Mesenchymal stem cell (in vitro differentiated cells and primary cell): ENCODE measurements around the gene SLC12A6.

Source experiments
- DNase-seq: peaks from one replicate; pipeline ENCODE4 v3.0.0-alpha.2; 2013
- H2AFZ ChIP-seq: one replicate; pipeline ENCODE4 v1.6.1; 2013; ENCODE audit warnings: low read depth, mild to moderate bottlenecking, control low read depth, inconsistent platforms, low read length, moderate library complexity
- H2AK5ac ChIP-seq: 2 replicates; pipeline ENCODE4 v1.6.1; 2013; ENCODE audit warnings: low read length, moderate library complexity, mild to moderate bottlenecking, inconsistent platforms; ENCODE audit not compliant: severe bottlenecking
- H2BK120ac ChIP-seq: one replicate; pipeline ENCODE4 v1.6.1; 2013; ENCODE audit warnings: low read depth, mild to moderate bottlenecking, inconsistent platforms, low read length, moderate library complexity
- H2BK12ac ChIP-seq, 2 experiments: one replicate each; pipeline ENCODE4 v1.6.1; 2013; ENCODE audit warnings: inconsistent platforms in 2 of 2, low read length in 2 of 2, mild to moderate bottlenecking in 2 of 2, moderate library complexity in 2 of 2, control low read depth in 1 of 2
- H2BK15ac ChIP-seq: one replicate; pipeline ENCODE4 v1.6.1; 2013; ENCODE audit warnings: mild to moderate bottlenecking, low read depth, inconsistent platforms; ENCODE audit not compliant: poor library complexity, severe bottlenecking
- H2BK5ac ChIP-seq: 2 replicates; pipeline ENCODE4 v1.6.1; 2013; ENCODE audit warnings: low read depth, mild to moderate bottlenecking, low read length, control low read depth, inconsistent platforms; ENCODE audit not compliant: poor library complexity, severe bottlenecking
- H3K14ac ChIP-seq, 2 experiments: one replicate each; pipeline ENCODE4 v1.6.1; 2013; ENCODE audit warnings: inconsistent platforms in 2 of 2, low read length in 2 of 2, control low read depth in 1 of 2, mild to moderate bottlenecking in 1 of 2, moderate library complexity in 1 of 2
- H3K18ac ChIP-seq, 2 experiments: one replicate each; pipeline ENCODE4 v1.6.1; 2013; ENCODE audit warnings: inconsistent platforms in 2 of 2, low read length in 2 of 2, control low read depth in 1 of 2, low read depth in 1 of 2, mild to moderate bottlenecking in 1 of 2
- H3K23ac ChIP-seq, 2 experiments: one replicate each; pipeline ENCODE4 v1.6.1; 2013; ENCODE audit warnings: inconsistent platforms in 2 of 2, low read length in 2 of 2, mild to moderate bottlenecking in 2 of 2, moderate library complexity in 2 of 2, control low read depth in 1 of 2
- H3K27ac ChIP-seq: 2 replicates; pipeline ENCODE4 v1.5.1; 2013; ENCODE audit warnings: mild to moderate bottlenecking, moderate library complexity, low read length, control low read depth, inconsistent platforms; ENCODE audit not compliant: poor library complexity, severe bottlenecking
- H3K27me3 ChIP-seq, 2 experiments: 2 replicates each; pipeline versions ENCODE4 v1.6.1 to v1.7.0; 2013; ENCODE audit warnings: low read length in 2 of 2, mild to moderate bottlenecking in 2 of 2, moderate library complexity in 2 of 2, control low read depth in 1 of 2, inconsistent platforms in 1 of 2; ENCODE audit not compliant: control insufficient read depth in 1 of 2, insufficient read depth in 1 of 2
- H3K36me3 ChIP-seq, 2 experiments: 2 replicates each; pipeline versions ENCODE4 v1.6.1 to v1.7.0; 2013; ENCODE audit warnings: low read length in 2 of 2, control low read depth in 1 of 2, inconsistent platforms in 1 of 2, low read depth in 1 of 2, mild to moderate bottlenecking in 1 of 2; ENCODE audit not compliant: insufficient read depth in 2 of 2, control insufficient read depth in 1 of 2
- H3K4ac ChIP-seq, 2 experiments: one replicate each; pipeline ENCODE4 v1.6.1; 2013; ENCODE audit warnings: inconsistent platforms in 2 of 2, low read length in 2 of 2, mild to moderate bottlenecking in 2 of 2, moderate library complexity in 2 of 2, control low read depth in 1 of 2, low read depth in 1 of 2
- H3K4me1 ChIP-seq: 2 replicates; pipeline ENCODE4 v1.6.1; 2013; ENCODE audit warnings: low read depth, low read length, control low read depth; ENCODE audit not compliant: control insufficient read depth, insufficient read depth
- H3K4me2 ChIP-seq: 2 replicates; pipeline ENCODE4 v1.6.1; 2013; ENCODE audit warnings: low read length, mild to moderate bottlenecking, inconsistent platforms; ENCODE audit not compliant: poor library complexity, severe bottlenecking
- H3K4me3 ChIP-seq, 2 experiments: 2 replicates each; pipeline versions ENCODE4 v1.5.1 to v1.7.0; 2013; ENCODE audit warnings: low read length in 2 of 2, mild to moderate bottlenecking in 2 of 2, control low read depth in 1 of 2, low read depth in 1 of 2; ENCODE audit not compliant: insufficient read depth in 1 of 2
- H3K79me1 ChIP-seq: replicated peaks from 2 replicates; pipeline ENCODE4 v1.6.1; 2013; ENCODE audit warnings: mild to moderate bottlenecking, control low read depth, low read length, inconsistent platforms; ENCODE audit not compliant: poor library complexity, severe bottlenecking
- H3K9ac ChIP-seq: 2 replicates; pipeline ENCODE4 v1.7.0; 2013; ENCODE audit warnings: mild to moderate bottlenecking, low read length, moderate library complexity
- H3K9me3 ChIP-seq: 2 replicates; pipeline ENCODE4 v1.7.0; 2013; ENCODE audit warnings: mild to moderate bottlenecking, low read length; ENCODE audit not compliant: control insufficient read depth
- H4K8ac ChIP-seq: one replicate; pipeline ENCODE4 v1.6.1; 2013; ENCODE audit warnings: inconsistent platforms, mild to moderate bottlenecking, low read length, moderate library complexity
- H4K91ac ChIP-seq: one replicate; pipeline ENCODE4 v1.6.1; 2013; ENCODE audit warnings: mild to moderate bottlenecking, low read length, inconsistent platforms
- WGBS: methylation state at CpG from one replicate; pipeline ENCODE4 v1.1.7; 2013; ENCODE audit warnings: mixed read lengths; 5-methylcytosine and 5-hydroxymethylcytosine counted together

Gene SLC12A6

GRCh38 chr15:34280193-34280592 lies 57.4 kb downstream of the SLC12A6 start:
- H3K23ac ChIP-seq, result no peak overlapping the region
- no peak overlapping the region for H3K4ac ChIP-seq
- no peaks in the 10 kb centered on the region for H3K9me3 ChIP-seq
- no peaks in the 10 kb centered on the region for H3K4me1 ChIP-seq
- H3K4me3 ChIP-seq, result no peak overlapping the region
- no peaks in the 10 kb centered on the region for H3K27me3 ChIP-seq
- no peak overlapping the region for H2AFZ ChIP-seq
- no peak for DNase-seq
- no peak overlapping the region for H2AK5ac ChIP-seq
- H3K14ac ChIP-seq, result no peak overlapping the region
- H3K27ac ChIP-seq, result no peak overlapping the region
- no peak overlapping the region for H4K91ac ChIP-seq
- no peak overlapping the region for H2BK12ac ChIP-seq
- H2BK15ac ChIP-seq, result no peak overlapping the region
- H3K36me3 ChIP-seq, result no peaks in the 10 kb centered on the region
- 100% methylated on average over 2 of the region's 4 CpGs for WGBS
- H3K4me2 ChIP-seq, result no peak overlapping the region
- no peak overlapping the region for H3K9ac ChIP-seq
- no peak overlapping the region for H3K18ac ChIP-seq
- no peak overlapping the region for H2BK5ac ChIP-seq
- H2BK120ac ChIP-seq, result no peak overlapping the region
- peaks cover 2% of the 10 kb centered on the region for H3K79me1 ChIP-seq
- no peak overlapping the region for H4K8ac ChIP-seq

GRCh38 chr15:34279368-34279767 lies 58.2 kb downstream of the SLC12A6 start:
- no peak overlapping the region for H2AK5ac ChIP-seq
- no peak overlapping the region for H2BK120ac ChIP-seq
- no peak overlapping the region for H3K27ac ChIP-seq
- H3K23ac ChIP-seq, result no peak overlapping the region
- no peak overlapping the region for H2BK15ac ChIP-seq
- H3K79me1 ChIP-seq, result peaks cover 2% of the 10 kb centered on the region
- H4K91ac ChIP-seq, result no peak overlapping the region
- H4K8ac ChIP-seq, result no peak overlapping the region
- no peaks in the 10 kb centered on the region for H3K9me3 ChIP-seq
- no peak overlapping the region for H3K9ac ChIP-seq
- 78% methylated on average over 2 of the region's 2 CpGs for WGBS
- no peak overlapping the region for H3K4ac ChIP-seq
- no peaks in the 10 kb centered on the region for H3K4me1 ChIP-seq
- no peak overlapping the region for H2BK12ac ChIP-seq
- H3K14ac ChIP-seq, result no peak overlapping the region
- H3K4me2 ChIP-seq, result no peak overlapping the region
- no peak overlapping the region for H2BK5ac ChIP-seq
- H2AFZ ChIP-seq, result no peak overlapping the region
- no peaks in the 10 kb centered on the region for H3K36me3 ChIP-seq
- H3K18ac ChIP-seq, result no peak overlapping the region
- DNase-seq, result no peak
- no peaks in the 10 kb centered on the region for H3K27me3 ChIP-seq
- H3K4me3 ChIP-seq, result no peak overlapping the region

- WGBS, result 94% methylated on average over 1 of the region's 1 CpG
Observed at GRCh38 chr15:34275721-34276120, 61.9 kb downstream of the SLC12A6 start.

GRCh38 chr15:34275154-34275553 lies 62.4 kb downstream of the SLC12A6 start:
- no peak overlapping the region for H2AK5ac ChIP-seq

More at GRCh38 chr15:34275721-34276120, 61.9 kb downstream of the SLC12A6 start:
- Histone ChIP-seq H3K27me3 (no peaks in the 10 kb centered on the region), H3K4ac (no peak overlapping the region), H4K91ac (no peak overlapping the region), H3K9ac (no peak overlapping the region), H2AFZ (no peak overlapping the region), H3K79me1 (no peaks in the 10 kb centered on the region), H3K14ac (no peak overlapping the region), H3K9me3 (no peaks in the 10 kb centered on the region), H3K23ac (no peak overlapping the region), H2AK5ac (no peak overlapping the region), H3K27ac (no peak overlapping the region), H3K4me3 (no peak overlapping the region), H3K4me2 (no peak overlapping the region), H2BK15ac (no peak overlapping the region), H3K18ac (no peak overlapping the region), H3K4me1 (no peaks in the 10 kb centered on the region), H2BK12ac (no peak overlapping the region), H2BK5ac (no peak overlapping the region), H4K8ac (no peak overlapping the region), H3K36me3 (no peaks in the 10 kb centered on the region), H2BK120ac (no peak overlapping the region)
- DNase-seq, result no peak

More at GRCh38 chr15:34275154-34275553, 62.4 kb downstream of the SLC12A6 start:
- Histone ChIP-seq H2AFZ (no peak overlapping the region), H3K4me1 (no peaks in the 10 kb centered on the region), H3K36me3 (no peaks in the 10 kb centered on the region), H3K18ac (no peak overlapping the region), H4K91ac (no peak overlapping the region), H2BK5ac (no peak overlapping the region), H3K4me2 (no peak overlapping the region), H3K14ac (no peak overlapping the region), H3K79me1 (peaks cover under 1% of the 10 kb centered on the region), H4K8ac (no peak overlapping the region), H2BK12ac (no peak overlapping the region), H2BK15ac (no peak overlapping the region), H2BK120ac (no peak overlapping the region), H3K27me3 (no peaks in the 10 kb centered on the region), H3K27ac (no peak overlapping the region), H3K4me3 (no peak overlapping the region), H3K23ac (no peak overlapping the region), H3K9ac (no peak overlapping the region), H3K9me3 (no peaks in the 10 kb centered on the region), H3K4ac (no peak overlapping the region)
- no peak for DNase-seq
